ENCODE results near the gene RNF223. TPM values are rescaled to one million over a fixed set of nuclear protein-coding genes. Genes with fewer than 3 reads are reported as not detected.
"Not testable (repeated sequence)": the region's sequence is repeated elsewhere in the genome, so short reads cannot be mapped to it uniquely, and the experiment has no call there.

The RNF223 gene
- total and polyA plus RNA-seq, 2 of the 8 experiments (the other 6 are each of a cell fraction or from before 2014, with no cell fraction given), result not detected

DNA sequence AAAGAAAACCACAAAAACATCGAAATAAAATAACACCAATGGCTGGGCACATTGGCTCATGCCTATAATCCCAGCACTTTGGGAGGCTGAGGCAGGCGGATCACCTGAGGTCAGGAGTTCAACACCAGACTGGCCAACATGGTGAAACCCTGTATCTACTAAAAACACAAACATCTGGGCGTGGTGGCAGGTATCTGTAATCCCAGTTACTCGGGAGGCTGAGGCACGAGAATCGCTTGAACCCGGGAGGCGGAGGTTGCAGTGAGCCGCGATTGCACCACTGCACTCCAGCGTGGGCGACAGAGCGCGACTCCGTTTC, 16.4 kb downstream of the RNF223 start:
- Histone ChIP-seq H4K20me1 (replicated peaks in 1 of 2; ENCODE audit: control insufficient read depth in 1 of 2, insufficient read depth in 2 of 2, low read length in 2 of 2) (peaks cover 0 to 18% of the 10 kb centered on the region in 2 experiments), H3K27me3 (replicated peaks in 1 of 4; ENCODE audit: control insufficient read depth in 3 of 4, extremely low read depth in 1 of 4, insufficient read depth in 3 of 4, low read length in 3 of 4) (peaks cover 9 to 39% (median 27%) of the 10 kb centered on the region in 4 experiments), H3K4me1 (replicated peaks in 1 of 4; ENCODE audit: control insufficient read depth in 3 of 4, insufficient read depth in 4 of 4, low read length in 3 of 4) (peaks cover 0 to 11% (median 6%) of the 10 kb centered on the region in 4 experiments; a peak in 5 of 7 replicates), H3K36me3 (ENCODE audit: control insufficient read depth in 2 of 4, insufficient read depth in 4 of 4, low read length in 3 of 4) (peaks cover 0 to 24% (median 14%) of the 10 kb centered on the region in 4 experiments; a peak in 6 of 8 replicates)
- ChIA-PET POLR2A (ENCODE audit: partially characterized antibody) (interaction anchor here (1.4 to 6.9 kb wide), 5 partner anchors 19 to 98 kb away, joined by 3 to 70 read pairs (median 5); partner anchors contain the start of gene PERM1), CTCF (ENCODE audit: partially characterized antibody) (interaction anchor here (0.9 to 10.2 kb wide), 4 partner anchors 10 to 74 kb away, joined by 5 to 70 read pairs (median 22); no protein-coding TSS in a partner anchor)
- not testable (repeated sequence) for H3K23me2 ChIP-seq (ENCODE audit: low read depth, low read length); H4K8ac ChIP-seq (ENCODE audit: extremely low read depth, insufficient read depth, low read length); H3K9me3 ChIP-seq (ENCODE audit: insufficient read depth in 2 of 2, low read depth in 1 of 2, low read length in 1 of 2); H3K56ac ChIP-seq (replicated peaks; ENCODE audit: insufficient read length, low read depth, low read length); H2BK12ac ChIP-seq (ENCODE audit: low read depth, low read length); H4K5ac ChIP-seq (ENCODE audit: insufficient read length, low read depth, low read length); H3K14ac ChIP-seq (ENCODE audit: insufficient read length); H2BK5ac ChIP-seq (ENCODE audit: low read depth, low read length); H2BK120ac ChIP-seq (replicated peaks; ENCODE audit: low read depth, low read length); H3K18ac ChIP-seq (ENCODE audit: extremely low read depth, low read length); FAIRE-seq; DNase-seq (ENCODE audit: low read depth in 1 of 2, low spot score in 2 of 2); H3K4ac ChIP-seq (replicated peaks; ENCODE audit: insufficient read length, low read depth, low read length); H2AK5ac ChIP-seq (ENCODE audit: low read depth, low read length); H3K79me1 ChIP-seq (ENCODE audit: low read depth, low read length); H3K23ac ChIP-seq (ENCODE audit: insufficient read length); H3K79me2 ChIP-seq (ENCODE audit: control insufficient read depth in 1 of 2, insufficient read depth in 2 of 2, low read length in 2 of 2); H4K91ac ChIP-seq (replicated peaks; ENCODE audit: insufficient read length, low read length); H3K4me3 ChIP-seq (ENCODE audit: extremely low read depth in 1 of 4, insufficient read depth in 2 of 4, low read depth in 3 of 4, low read length in 4 of 4); H3K27ac ChIP-seq (ENCODE audit: low read depth, low read length); H2BK15ac ChIP-seq (ENCODE audit: low read length); H2BK20ac ChIP-seq (ENCODE audit: low read length); H3K4me2 ChIP-seq (ENCODE audit: insufficient read depth in 1 of 2, low read depth in 2 of 2, low read length in 2 of 2); H3K9ac ChIP-seq (replicated peaks in 1 of 4; ENCODE audit: extremely low read depth in 1 of 4, low read depth in 3 of 4, low read length in 3 of 4); H2AFZ ChIP-seq (ENCODE audit: low read length)
- WGBS, 2 experiments (ENCODE audit: extremely low coverage in 1 of 2, insufficient coverage in 1 of 2, insufficient read length in 1 of 2, insufficient replicate concordance in 2 of 2, low coverage in 1 of 2, low lambda C conversion rate in 2 of 2, missing lambda C conversion rate in 1 of 2), result 85% methylated on average over 15 of the region's 15 CpGs; no CpG with 5 or more reads in 1 of the 2 experiments

All from H1 (cell line).